ENCODE data around the gene MAPK1IP1L.

DNA sequence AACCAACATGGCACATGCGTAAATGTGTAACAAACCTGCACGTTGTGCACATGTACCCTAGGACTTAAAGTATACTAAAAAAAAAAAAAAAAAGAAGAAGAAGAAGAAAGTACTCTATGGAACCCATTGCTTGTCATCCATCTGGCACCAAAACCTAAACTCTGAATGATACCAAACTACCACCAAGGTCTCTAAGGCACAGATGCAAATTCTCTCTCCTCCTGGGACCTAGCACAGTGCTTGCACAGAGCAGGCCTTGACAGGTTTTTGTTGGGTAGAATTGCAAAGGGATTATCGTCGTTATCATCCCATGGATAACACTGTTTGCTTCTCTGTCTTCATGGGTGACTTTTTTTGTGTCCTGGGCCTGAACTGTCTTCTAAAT, 64.4 kb downstream of the MAPK1IP1L start:
- TF ChIP-seq, protein P1, sequence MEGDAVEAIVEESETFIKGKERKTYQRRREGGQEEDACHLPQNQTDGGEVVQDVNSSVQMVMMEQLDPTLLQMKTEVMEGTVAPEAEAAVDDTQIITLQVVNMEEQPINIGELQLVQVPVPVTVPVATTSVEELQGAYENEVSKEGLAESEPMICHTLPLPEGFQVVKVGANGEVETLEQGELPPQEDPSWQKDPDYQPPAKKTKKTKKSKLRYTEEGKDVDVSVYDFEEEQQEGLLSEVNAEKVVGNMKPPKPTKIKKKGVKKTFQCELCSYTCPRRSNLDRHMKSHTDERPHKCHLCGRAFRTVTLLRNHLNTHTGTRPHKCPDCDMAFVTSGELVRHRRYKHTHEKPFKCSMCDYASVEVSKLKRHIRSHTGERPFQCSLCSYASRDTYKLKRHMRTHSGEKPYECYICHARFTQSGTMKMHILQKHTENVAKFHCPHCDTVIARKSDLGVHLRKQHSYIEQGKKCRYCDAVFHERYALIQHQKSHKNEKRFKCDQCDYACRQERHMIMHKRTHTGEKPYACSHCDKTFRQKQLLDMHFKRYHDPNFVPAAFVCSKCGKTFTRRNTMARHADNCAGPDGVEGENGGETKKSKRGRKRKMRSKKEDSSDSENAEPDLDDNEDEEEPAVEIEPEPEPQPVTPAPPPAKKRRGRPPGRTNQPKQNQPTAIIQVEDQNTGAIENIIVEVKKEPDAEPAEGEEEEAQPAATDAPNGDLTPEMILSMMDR (IDR thresholded peaks at IDR 0.05) = no peak
- TF ChIP-seq EZH2 (IDR thresholded peaks at IDR 0.05; ENCODE audit: borderline replicate concordance, insufficient read depth, low read depth, low read length, poor library complexity, severe bottlenecking) = no peak
